ENCODE data around the gene B3GAT1.

Gene B3GAT1

GRCh38 chr11:134386945-134387344 is 25.1 kb downstream of the B3GAT1 start:
- TF ChIP-seq EZH2phosphoT487 (IDR thresholded peaks at IDR 0.05; ENCODE audit: borderline replicate concordance, low read length) (no peak), CTCF (IDR thresholded peaks at IDR 0.05; ENCODE audit: low read depth, low read length, poor library complexity, severe bottlenecking) (no peak)
- Histone ChIP-seq H3K9me2 (replicated peaks; ENCODE audit: control insufficient read depth, low read length) (no peaks in the 10 kb centered on the region), H3K27ac (ENCODE audit: low read depth, low read length) (no peak overlapping the region), H3K9me3 (ENCODE audit: control insufficient read depth, insufficient read depth, low read length) (no peaks in the 10 kb centered on the region), H3K4me1 (ENCODE audit: control insufficient read depth, low read length) (no peaks in the 10 kb centered on the region), H3K79me2 (ENCODE audit: control insufficient read depth, low read length) (no peaks in the 10 kb centered on the region), H3F3A (ENCODE audit: control insufficient read depth, insufficient read depth) (no peaks in the 10 kb centered on the region), H3K4me3 (ENCODE audit: low read length) (no peak overlapping the region), H3K36me3 (ENCODE audit: control insufficient read depth, low read length) (no peaks in the 10 kb centered on the region), H3K27me3 (ENCODE audit: control insufficient read depth, low read length) (no peaks in the 10 kb centered on the region), H3K4me2 (ENCODE audit: low read length) (no peak overlapping the region), H4K20me1 (ENCODE audit: control insufficient read depth, insufficient read depth, low read depth, low read length) (no peaks in the 10 kb centered on the region)

DNA sequence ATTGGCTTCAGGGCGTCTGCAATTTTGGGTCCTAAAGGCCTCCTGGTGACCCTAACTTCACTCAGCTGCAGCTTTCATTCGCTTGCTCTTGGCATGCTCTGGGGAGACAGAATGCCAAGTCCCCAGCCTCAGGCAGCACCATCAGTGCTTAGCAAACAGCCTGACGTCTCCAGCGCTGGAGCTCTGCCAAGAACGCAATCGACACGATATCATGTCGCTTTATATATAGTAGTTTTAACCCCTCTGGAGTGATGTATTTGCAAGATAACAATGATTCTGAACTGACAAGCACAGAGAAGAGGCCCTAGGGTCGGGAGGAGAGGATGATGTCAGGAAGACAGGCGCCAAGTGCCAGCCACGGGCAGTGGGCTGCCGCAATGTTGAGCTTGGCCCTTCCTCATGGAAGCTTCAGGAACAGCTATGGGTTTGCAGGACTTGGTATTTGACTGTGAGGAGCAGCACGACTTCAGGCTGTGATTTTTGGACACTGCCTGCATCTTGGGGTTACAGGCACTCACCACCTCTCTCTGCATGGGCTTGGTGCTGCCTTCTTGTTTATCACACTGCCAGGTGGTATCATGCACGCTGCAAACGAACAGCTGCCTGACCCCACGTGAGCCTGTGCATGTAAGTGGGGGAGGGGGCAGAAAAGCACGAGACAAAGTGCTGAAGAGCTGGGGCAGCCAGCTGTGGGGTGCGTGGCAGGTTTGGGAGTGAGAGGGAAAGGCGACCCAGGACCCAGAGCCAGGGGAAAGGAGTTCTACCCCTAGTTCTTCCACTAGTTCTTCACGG is 26.1 kb downstream of the B3GAT1 start:
- H3K9me3 ChIP-seq (ENCODE audit: control insufficient read depth, insufficient read depth, low read length): no peaks in the 10 kb centered on the region
- no peak overlapping the region for H3K4me2 ChIP-seq (ENCODE audit: low read length)
- no peaks in the 10 kb centered on the region for H3F3A ChIP-seq (ENCODE audit: control insufficient read depth, insufficient read depth)

DNA sequence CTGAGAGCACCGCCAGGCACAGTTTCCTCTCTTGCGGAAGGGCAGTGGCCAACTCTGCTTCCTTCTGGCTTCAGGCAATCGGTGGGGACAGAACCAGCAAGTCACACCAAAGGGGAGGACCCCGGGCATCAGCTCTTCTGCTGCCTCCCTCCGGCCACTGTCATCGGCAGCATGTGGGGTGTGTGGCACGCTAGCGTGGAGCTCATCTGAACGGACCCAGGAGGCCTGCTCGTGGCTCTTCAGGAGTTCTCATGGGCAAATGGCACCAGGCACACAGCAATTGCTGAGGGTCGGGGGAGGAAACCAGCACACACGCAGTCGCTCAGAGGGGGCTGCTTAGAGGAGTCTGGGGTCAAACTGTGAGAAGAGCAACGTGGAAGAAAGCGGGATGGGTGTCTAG is 26.9 kb downstream of the B3GAT1 start:
- no peak overlapping the region for H3K27ac ChIP-seq (ENCODE audit: low read depth, low read length)
- no peaks in the 10 kb centered on the region for H3K9me2 ChIP-seq (replicated peaks; ENCODE audit: control insufficient read depth, low read length)
- H3K4me3 ChIP-seq (ENCODE audit: low read length): no peak overlapping the region
- TF ChIP-seq CTCF (IDR thresholded peaks at IDR 0.05; ENCODE audit: low read depth, low read length, poor library complexity, severe bottlenecking) (no peak), EZH2phosphoT487 (IDR thresholded peaks at IDR 0.05; ENCODE audit: borderline replicate concordance, low read length) (no peak)
- no peaks in the 10 kb centered on the region for H3K27me3 ChIP-seq (ENCODE audit: control insufficient read depth, low read length)
- no peaks in the 10 kb centered on the region for H3K4me1 ChIP-seq (ENCODE audit: control insufficient read depth, low read length)
- H3F3A ChIP-seq (ENCODE audit: control insufficient read depth, insufficient read depth): no peaks in the 10 kb centered on the region
- H4K20me1 ChIP-seq (ENCODE audit: control insufficient read depth, insufficient read depth, low read depth, low read length): no peaks in the 10 kb centered on the region
- no peaks in the 10 kb centered on the region for H3K36me3 ChIP-seq (ENCODE audit: control insufficient read depth, low read length)
- H3K4me2 ChIP-seq (ENCODE audit: low read length): no peak overlapping the region
- no peaks in the 10 kb centered on the region for H3K79me2 ChIP-seq (ENCODE audit: control insufficient read depth, low read length)
- no peaks in the 10 kb centered on the region for H3K9me3 ChIP-seq (ENCODE audit: control insufficient read depth, insufficient read depth, low read length)

More for the DNA sequence above, 26.1 kb downstream of the B3GAT1 start:
- H3K36me3 ChIP-seq (ENCODE audit: control insufficient read depth, low read length): no peaks in the 10 kb centered on the region
- no peaks in the 10 kb centered on the region for H3K4me1 ChIP-seq (ENCODE audit: control insufficient read depth, low read length)
- no peaks in the 10 kb centered on the region for H3K79me2 ChIP-seq (ENCODE audit: control insufficient read depth, low read length)
- no peaks in the 10 kb centered on the region for H3K27me3 ChIP-seq (ENCODE audit: control insufficient read depth, low read length)
- TF ChIP-seq CTCF (IDR thresholded peaks at IDR 0.05; ENCODE audit: low read depth, low read length, poor library complexity, severe bottlenecking) (no peak), EZH2phosphoT487 (IDR thresholded peaks at IDR 0.05; ENCODE audit: borderline replicate concordance, low read length) (no peak)
- no peak overlapping the region for H3K4me3 ChIP-seq (ENCODE audit: low read length)
- no peak overlapping the region for H3K27ac ChIP-seq (ENCODE audit: low read depth, low read length)
- no peaks in the 10 kb centered on the region for H3K9me2 ChIP-seq (replicated peaks; ENCODE audit: control insufficient read depth, low read length)
- no peaks in the 10 kb centered on the region for H4K20me1 ChIP-seq (ENCODE audit: control insufficient read depth, insufficient read depth, low read depth, low read length)

All from DOHH2 (cell line).